Measurements from ENCODE around the gene TGFB3.
"Not testable (repeated sequence)": the region's sequence is repeated elsewhere in the genome, so short reads cannot be mapped to it uniquely, and the experiment has no call there.

TGFB3 gene

DNA sequence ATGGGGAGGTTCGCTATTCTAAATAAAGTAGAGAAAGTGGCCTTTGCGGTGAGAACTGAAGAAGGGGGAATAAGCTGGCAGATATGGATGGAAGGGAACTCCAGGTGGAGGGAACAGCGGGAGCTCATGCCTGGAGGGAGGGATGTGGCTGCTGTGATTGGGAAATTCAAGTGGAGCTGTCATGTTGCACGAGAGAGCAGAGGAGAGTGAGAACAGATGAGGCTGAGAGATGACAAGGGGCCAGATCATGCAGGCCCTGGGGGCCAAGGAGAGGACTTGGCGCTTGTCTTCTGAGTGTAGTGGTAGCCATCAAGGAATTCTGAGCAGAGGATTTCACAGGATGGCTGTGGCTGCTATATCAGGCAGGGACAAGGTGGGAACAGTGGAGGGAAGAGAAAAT lies 35.0 kb downstream of the TGFB3 start:
- DNase-seq, result no peak

DNA sequence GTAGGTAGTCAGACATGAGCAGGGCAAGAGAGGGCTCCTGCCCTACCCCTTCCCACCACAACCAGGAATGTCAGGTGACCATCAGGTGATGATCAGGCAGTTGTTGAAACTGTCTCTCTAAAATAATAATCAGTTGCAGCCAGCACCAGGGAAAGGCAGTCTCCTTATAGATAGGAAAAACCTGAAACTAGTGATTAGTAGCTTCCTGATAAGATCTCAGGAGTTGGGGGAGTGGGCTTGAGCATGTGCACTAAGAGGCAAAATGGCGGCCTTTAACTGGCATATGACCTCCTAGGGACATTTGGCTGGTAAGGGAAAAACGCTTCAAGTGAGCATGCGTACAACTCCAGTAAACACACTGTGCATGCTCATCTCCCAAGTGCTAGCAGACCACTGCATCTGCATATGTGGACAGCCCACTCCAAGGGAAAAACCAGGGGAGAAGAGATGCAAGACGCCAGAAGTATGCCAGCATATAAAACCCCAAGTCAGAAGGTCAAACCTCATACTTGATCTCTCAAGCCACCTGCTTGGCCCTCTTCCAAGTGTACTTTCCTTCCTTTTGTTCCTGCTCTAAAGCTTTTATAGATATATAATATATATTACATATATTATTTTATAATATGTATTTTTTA lies 37.1 kb downstream of the TGFB3 start:
- no peak for DNase-seq

DNA sequence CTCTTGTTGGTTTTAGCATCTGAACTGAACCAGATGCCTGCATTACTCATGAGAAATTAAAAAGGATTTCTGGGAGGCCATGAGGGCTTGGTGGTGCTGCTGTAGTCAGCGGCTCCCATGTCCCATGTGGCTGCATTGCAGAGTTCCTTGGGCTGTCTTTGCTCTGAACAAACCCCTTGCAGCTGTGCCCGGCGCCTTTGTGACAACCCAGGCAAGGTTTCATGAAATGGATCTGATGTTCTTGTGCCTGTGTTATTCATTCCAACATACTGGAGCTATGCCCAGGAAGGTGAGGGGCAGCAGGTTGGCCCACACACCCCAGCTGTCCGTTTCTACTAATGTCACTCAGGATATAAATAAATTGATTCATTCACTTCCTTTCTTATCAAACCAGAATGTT lies 40.8 kb downstream of the TGFB3 start:
- no peak for DNase-seq

DNA sequence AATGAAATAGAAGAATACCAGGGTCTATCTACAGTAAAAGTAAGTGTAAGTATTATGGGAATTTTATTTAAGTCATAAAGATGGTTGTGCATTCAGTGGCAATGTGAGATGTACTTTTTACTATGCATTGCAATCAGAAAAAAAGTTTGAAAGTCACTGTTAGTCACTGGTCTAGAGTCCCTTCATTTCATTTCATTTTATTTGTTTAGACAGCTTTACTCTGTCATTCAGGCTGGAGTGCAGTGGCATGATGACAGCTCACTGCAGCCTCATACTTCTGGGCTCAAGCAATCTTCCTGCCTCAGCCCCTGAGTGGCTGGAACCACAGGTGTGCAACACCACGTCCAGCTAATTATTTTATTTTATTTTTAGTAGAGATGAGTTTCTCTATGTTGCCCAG lies 42.6 kb downstream of the TGFB3 start:
- no peak for DNase-seq

DNA sequence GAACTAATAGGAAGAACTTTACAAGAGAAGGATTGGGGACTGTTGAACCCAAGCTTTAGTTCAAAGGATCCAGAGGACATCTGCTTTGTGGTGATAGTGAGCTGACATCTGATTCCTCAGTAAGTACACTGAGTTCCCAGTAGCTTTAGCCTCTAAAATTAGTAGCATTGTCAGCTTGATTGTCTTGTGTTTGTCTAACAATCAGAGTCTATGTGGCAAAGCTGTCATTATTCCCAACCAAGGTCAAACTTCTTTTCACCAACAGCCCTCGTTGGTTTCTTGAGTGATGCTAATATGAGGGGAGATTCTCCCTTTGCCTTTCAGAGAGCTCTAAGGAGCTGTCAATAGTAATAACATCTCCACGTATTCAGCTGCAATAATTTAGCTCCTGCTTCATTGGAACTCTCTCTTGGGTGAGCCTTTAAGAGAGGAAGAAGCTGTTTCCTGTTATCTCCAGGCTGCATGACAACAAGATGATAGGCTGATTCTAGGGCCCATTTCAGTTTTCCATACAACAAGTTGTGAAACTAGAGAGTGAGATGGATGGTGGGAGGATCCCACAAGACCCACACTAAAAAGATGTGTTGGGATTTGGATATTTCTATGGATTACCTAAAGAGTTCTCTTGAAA lies 46.7 kb downstream of the TGFB3 start:
- DNase-seq, result no peak

DNA sequence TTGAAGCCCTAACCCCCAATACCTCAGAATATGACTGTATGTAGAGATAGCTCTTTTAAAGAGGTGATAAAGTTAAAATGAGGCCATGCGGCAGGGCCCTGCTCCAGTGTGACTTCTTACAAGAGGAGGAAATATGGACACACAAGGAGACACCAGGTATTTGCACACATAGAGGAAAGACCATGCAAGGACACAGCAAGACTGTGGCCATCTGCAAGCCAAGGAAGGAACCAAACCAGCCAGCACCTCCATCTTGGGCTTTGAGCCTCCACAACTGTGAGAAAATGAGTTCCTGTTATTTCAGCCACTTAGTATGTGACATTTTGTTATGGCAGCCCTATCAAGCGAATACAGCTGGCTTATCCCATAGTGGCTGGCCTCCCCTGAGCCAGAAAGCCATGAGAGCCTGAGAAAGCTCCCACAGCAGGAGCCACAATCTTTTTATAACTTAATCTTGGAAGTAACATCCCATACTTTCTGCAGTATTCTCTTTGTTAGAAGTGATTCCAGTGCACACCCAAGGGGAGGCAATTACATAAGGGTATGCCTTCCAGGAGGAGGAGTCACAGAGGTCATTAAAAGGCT lies 48.0 kb downstream of the TGFB3 start:
- no peak for DNase-seq

DNA sequence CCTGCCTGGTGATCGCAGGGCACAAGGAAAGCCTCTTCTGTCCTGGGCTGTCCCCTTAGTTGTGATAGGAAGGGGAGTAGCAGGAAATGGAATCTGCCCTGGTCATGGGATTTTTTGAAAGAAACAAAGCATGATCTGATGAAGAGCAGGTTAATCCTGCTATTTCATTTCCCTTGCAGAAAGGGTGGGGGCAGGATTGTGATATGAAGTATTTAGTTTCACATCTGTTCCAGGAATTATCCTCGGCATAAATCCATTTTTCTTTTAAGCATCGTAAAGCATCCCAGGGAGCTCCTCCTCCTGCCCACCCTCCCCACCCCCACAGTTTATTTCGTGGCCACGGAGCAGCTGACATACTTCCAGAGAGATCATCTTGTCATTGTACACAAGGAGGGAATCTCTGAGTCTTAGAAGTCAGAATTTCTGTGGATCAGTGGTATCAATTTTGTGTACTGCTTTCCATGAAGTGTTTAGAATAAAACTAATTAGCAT lies 53.1 kb downstream of the TGFB3 start:
- no peak for DNase-seq

DNA sequence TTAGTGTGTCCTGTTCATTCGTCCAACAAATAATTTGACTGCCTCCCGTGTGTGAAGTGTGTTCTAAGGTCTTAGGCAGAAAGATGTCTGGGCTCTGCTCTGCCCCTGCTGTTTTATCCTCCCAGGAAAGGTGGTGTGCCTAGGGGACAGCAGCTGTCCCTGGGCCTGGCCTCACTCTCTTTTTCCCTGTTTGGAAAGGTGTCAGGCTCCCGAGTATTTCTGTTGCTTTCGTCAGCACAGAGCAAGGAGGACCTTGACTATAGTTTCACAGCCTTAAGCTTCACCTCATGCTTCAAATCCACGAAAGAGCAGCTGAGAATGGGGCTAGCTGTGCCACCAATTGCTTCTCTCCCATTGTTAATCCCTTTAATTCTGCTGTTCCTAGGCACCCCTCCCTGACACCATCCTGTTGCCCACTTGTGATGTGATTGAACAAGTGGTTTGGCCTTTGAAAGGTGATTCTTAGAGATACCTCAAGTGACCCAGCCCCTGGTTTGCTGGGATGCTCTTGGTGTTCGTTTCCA lies 54.2 kb downstream of the TGFB3 start:
- DNase-seq, result no peak

DNA sequence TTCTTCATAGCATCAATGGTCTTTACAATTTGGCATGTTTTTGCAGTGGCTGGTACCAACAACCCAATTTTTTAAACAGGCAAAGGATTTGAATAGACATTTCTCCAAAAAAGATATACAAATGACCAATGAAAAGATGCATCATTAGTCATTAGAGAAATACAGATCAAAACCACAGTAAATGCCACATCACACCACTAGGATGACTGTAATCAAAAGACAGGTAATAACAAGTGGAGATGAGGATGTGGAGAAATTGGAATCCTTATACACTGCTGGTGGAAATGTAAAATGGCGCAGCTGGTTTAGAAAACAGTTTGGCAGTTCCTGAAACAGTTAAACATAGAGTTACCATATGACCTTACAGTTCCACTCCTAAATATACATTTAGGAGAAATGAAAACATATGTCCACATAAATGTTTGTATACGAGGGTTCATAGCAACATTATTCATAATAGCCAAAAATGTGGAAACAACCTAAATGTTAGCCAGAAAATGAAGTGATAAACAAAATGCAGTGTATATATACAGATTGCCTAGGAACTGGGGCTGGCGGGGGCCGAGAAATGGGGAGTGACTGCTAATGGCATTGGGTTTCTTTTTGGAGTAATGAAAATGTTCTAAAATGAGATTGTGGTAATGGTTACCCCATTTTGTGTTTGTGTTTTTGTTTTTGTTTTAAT lies 55.2 kb downstream of the TGFB3 start:
- no peak for DNase-seq

DNA sequence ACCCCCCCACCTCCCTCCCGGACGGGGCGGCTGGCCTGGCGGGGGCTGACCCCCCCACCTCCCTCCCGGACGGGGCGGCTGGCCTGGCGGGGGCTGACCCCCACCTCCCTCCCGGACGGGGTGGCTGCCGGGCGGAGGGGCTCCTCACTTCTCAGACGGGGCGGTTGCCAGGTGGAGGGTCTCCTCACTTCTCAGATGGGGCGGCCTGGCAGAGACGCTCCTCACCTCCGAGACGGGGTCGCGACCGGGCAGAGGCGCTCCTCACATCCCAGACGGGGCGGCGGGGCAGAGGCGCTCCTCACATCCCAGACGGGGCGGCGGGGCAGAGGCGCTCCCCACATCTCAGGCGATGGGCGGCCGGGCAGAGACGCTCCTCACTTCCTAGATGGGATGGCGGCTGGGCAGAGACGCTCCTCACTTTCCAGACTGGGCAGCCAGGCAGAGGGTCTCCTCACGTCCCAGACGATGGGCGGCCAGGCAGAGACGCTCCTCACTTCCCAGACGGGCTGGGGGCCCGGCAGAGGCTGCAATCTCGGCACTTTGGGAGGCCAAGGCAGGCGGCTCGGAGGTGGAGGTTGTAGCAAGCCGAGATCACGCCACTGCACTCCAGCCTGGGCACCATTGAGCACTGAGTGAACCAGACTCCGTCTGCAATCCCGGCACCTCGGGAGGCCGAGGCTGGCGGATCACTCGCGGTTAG lies 56.5 kb downstream of the TGFB3 start:
- not testable (repeated sequence) for DNase-seq

DNA sequence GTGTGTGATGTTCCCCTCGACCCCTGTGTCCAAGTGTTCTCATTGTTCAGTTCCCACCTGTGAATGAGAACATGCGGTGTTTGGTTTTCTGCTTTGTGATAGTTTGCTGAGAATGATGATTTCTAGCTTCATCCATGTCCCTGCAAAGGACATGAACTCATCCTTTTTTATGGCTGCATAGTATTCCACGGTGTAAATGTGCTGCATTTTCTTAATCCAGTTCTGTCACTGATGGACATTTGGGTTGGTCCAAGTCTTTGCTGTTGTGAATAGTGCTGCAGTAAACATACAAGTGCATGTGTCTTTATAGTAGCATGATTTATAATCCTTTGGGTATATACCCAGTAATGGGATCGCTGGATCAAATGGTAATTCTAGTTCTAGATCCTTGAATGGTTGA lies 61.4 kb downstream of the TGFB3 start:
- not testable (repeated sequence) for DNase-seq

DNA sequence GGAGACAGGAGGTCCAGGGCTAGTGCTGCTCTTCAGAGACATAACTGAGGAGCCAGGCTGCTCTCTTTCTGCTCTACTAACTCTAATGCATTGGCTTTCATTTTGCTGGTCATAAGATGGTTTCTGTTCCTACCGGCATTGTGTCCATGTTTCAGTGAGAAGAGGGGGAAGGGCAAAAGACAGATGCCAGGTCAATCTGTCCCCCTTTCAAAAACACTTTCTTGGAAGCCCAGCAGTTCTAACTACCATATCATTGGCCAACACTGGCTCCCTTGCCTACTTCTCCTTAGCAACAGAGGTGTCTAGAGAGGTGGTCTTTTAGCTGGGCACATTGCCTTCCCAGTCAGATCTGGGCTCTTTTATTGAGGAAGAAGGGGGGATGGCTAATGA lies 63.9 kb downstream of the TGFB3 start:
- DNase-seq, result no peak

DNA sequence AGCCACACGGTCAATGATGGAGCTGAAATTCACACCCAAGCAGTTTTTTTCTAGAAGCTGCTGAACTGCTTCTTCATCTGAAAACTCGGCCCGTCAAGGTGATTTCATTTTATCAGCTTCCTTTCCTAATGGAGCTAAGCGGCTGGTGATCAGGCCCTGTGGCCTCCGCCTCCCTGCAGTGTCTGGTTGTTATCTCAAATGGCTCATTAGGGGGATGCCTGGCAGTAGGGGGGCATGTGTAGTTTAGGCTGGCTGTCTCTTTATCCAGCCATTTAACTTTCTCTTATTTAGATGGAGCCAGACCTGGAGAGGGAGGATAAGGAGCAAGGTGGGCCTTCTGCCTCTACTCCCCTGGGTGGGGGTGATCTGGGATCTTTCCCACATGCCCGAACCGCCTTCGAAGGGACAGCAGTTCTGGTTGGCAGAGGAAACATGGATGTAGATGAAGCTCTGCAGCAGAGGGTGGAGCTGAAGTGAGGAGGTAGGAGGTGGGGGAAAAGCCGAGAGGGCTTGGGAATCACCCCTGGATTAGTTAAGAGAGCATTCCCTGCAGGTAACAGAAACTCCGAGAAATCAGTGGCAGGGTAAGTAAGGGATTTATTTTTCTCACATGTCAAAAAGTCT lies 64.4 kb downstream of the TGFB3 start:
- DNase-seq, result no peak

DNA sequence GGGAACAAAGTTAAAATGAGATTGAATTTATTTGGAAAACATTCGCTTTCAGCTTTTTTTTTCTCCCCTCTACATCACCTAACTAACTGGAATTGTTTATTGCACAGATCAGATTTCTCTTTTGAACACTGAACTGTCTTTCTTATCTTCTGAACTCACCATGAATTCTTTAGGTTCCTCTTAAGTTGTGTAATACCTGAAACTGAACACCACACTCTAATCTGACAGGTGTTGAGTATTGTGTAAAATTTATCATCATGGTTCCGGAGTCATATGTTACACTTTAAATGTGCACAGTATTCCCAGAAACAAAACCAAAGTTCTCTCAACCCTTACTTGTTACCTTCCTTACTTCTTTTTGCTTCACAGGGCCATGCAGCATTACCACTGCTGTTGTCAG lies 66.8 kb downstream of the TGFB3 start:
- no peak for DNase-seq

DNA sequence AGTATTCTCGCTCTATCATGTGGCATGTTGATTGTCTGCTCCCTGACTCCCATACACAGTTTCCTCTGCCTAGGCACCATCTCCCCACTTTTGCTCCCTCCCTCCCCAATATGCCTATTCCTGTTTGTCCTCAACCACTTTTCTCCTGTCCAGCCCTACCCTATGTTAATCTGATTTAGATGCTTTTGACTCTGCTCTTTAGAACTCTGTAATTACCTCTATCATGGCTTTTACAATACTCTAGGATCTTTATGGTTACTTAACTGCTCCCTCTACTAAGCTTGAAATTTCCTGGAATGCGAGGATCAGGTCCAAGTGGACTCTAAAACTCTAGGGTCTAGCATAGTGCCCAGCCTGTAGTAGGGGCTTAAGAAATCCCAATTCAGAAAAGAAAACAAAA lies 68.6 kb downstream of the TGFB3 start:
- no peak for DNase-seq

DNA sequence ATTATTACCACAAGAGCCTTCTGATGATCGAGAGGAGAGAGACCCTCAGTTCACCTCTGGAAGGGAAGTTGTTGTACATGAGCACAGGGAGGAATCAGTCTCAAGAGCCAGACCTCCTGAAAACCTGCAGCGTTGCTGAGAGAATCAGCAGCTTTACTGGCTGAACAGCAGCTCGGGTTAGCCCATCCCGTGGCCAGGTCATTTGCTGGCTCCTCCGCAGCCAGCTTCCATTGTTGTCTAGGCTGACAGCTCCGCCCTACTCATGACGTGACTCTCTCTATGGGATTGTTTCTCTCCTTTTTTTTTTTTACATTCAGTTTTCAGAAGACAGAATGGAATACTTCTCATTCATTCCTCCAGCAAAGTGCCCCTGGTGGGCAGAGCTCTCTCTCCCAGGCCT lies 69.9 kb downstream of the TGFB3 start:
- DNase-seq, result no peak

DNA sequence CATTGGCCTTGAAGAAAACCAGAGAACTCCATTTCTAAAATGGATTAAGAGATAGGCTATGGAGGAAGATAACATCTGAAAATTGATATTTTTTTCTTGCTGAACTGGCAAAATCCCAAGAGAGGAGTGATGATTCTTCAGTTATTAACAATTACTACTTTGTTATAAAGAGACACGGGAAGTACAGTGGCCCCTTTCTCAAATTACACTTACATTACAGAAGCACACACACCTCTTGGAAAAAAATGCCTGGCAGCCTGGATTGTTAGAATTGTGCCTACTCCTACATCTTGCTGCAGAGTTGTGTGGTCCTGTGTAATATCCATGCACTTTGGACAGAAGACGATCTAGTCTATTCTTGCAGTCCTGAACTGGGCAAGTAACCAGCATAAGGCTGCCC lies 71.7 kb downstream of the TGFB3 start:
- DNase-seq, result no peak

DNA sequence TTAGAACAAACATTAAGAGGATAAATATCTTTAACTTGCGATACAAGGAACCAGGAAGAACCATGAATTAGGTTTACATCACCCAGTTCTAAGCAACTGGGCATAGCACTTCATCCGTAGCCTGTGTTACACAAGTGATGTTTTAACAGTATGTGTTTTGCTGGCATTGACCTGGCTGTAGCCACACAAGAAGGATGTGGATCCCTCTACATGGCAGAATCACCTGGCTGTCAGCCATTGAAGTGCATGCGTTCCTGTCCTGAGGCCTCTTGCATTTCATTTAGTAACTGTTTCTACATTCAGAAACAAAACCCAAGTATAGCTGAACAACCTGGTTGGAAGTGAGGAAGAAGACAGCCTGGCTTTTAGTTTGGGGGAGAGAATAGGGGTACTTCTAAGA lies 72.2 kb downstream of the TGFB3 start:
- DNase-seq, result no peak
